IMR-90 (cell line): Measurements from ENCODE around the gene ABCA4.

ENCODE experiments used
- BHLHE40 ChIP-seq: fragments of 150-350 bp; IDR thresholded peaks from 2 replicates; pipeline ENCODE4 v1.6.1; 2016; ENCODE audit warnings: mild to moderate bottlenecking, low read depth, low read length
- MAFK ChIP-seq: IDR thresholded peaks from 2 replicates; pipeline ENCODE4 v1.6.1; 2012; ENCODE audit warnings: low read depth, low read length, improper control_type of control experiment
- RAD21 ChIP-seq: IDR thresholded peaks from 2 replicates; pipeline ENCODE4 v1.6.1; 2012; ENCODE audit warnings: low read length, improper control_type of control experiment
- SMC3 ChIP-seq: fragments of 150-350 bp; IDR thresholded peaks from 2 replicates; pipeline ENCODE4 v1.6.1; 2016; ENCODE audit warnings: low read depth, mild to moderate bottlenecking, antibody characterized with exemption, low read length, moderate library complexity
- TF ChIP-seq, protein P1 (sequence below): conservative IDR thresholded peaks from 2 replicates; pipeline ENCODE4 v1.5.1; 2012; ENCODE audit warnings: mild to moderate bottlenecking, low read depth, low read length, improper control_type of control experiment

DNA sequence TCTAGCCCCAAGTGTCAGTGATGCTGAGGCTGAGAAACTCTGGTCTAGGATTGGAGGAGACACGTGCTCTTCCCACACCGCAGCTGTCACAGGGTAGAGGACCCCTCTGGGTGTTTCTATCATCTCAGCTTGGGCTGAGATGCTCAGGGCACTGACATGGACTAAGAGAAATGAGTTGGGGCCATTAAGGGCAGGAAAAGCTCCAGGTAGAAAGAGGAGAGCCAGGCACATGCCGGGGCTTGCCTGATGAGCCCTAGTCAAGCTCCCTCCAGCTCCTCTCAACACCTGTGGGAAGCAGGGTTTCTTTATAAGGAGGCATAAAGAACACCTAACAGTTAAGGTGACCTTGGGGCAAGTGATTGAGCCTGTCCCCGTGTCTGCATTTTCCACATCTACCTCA lies 17.3 kb downstream of the ABCA4 start:
- TF ChIP-seq, protein P1, sequence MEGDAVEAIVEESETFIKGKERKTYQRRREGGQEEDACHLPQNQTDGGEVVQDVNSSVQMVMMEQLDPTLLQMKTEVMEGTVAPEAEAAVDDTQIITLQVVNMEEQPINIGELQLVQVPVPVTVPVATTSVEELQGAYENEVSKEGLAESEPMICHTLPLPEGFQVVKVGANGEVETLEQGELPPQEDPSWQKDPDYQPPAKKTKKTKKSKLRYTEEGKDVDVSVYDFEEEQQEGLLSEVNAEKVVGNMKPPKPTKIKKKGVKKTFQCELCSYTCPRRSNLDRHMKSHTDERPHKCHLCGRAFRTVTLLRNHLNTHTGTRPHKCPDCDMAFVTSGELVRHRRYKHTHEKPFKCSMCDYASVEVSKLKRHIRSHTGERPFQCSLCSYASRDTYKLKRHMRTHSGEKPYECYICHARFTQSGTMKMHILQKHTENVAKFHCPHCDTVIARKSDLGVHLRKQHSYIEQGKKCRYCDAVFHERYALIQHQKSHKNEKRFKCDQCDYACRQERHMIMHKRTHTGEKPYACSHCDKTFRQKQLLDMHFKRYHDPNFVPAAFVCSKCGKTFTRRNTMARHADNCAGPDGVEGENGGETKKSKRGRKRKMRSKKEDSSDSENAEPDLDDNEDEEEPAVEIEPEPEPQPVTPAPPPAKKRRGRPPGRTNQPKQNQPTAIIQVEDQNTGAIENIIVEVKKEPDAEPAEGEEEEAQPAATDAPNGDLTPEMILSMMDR, result no peak
- TF ChIP-seq MAFK (no peak), BHLHE40 (no peak), SMC3 (no peak), RAD21 (no peak)
